OCI-LY7 (cell line): ENCODE data around the gene LRRC56. TPM values are rescaled to one million over a fixed set of nuclear protein-coding genes. Genes with fewer than 3 reads are reported as not detected.

Source experiments
- BruUV-seq: library from RNA; stranded (reverse); fragments of 400-500 nt; replicated peaks from 2 replicates; lab custom pipeline; 2021; lab: Mats Ljungman, UMichigan
- CTCF ChIA-PET: fragments of 300-600 bp; sonication (Branson Sonifier 250); formaldehyde crosslinking; loops from one replicate; lab custom pipeline; 2022; ENCODE audit warnings: antibody characterized with exemption; ENCODE audit not compliant: unreplicated experiment; lab: Charles Lee
- POLR2A ChIA-PET: fragments of 300-600 bp; sonication (Branson Sonifier 250); formaldehyde crosslinking; loops from one replicate; lab custom pipeline; 2022; ENCODE audit warnings: antibody characterized with exemption; lab: Charles Lee
- DNase-seq: peaks from one replicate; pipeline ENCODE4 v3.0.0-alpha.2; 2015; ENCODE audit warnings: low spot score
- H2AFZ ChIP-seq: fragments of 200-600 bp; sonication (generic), shearing (Covaris generic); 2 replicates; pipeline ENCODE4 v1.6.1; 2014; ENCODE audit warnings: mild to moderate bottlenecking, antibody characterized with exemption, low read length, moderate library complexity
- H3K27ac ChIP-seq: fragments of 200-600 bp; sonication (generic); 2 replicates; pipeline ENCODE4 v1.5.1; 2014; ENCODE audit warnings: mixed run types, low read depth, mild to moderate bottlenecking, moderate library complexity, low read length, inconsistent platforms; ENCODE audit not compliant: poor library complexity, severe bottlenecking
- H3K36me3 ChIP-seq: fragments of 200-600 bp; sonication (generic); 2 replicates; pipeline ENCODE4 v1.6.1; 2014; ENCODE audit warnings: mild to moderate bottlenecking, antibody characterized with exemption, low read length, moderate library complexity, mixed read lengths; ENCODE audit not compliant: insufficient read depth
- H3K4me1 ChIP-seq: fragments of 200-600 bp; sonication (generic); 2 replicates; pipeline ENCODE4 v1.5.1; 2014; ENCODE audit warnings: mild to moderate bottlenecking, low read length; ENCODE audit not compliant: insufficient read depth, poor library complexity, severe bottlenecking
- H3K4me2 ChIP-seq: fragments of 200-600 bp; sonication (generic); 2 replicates; pipeline ENCODE4 v1.6.1; 2014; ENCODE audit warnings: mild to moderate bottlenecking, low read length
- H3K4me3 ChIP-seq: fragments of 200-600 bp; sonication (generic); 2 replicates; pipeline ENCODE4 v1.5.1; 2014; ENCODE audit warnings: mild to moderate bottlenecking, low read depth, low read length; ENCODE audit not compliant: poor library complexity, severe bottlenecking
- H3K79me2 ChIP-seq: fragments of 200-600 bp; sonication (generic); 2 replicates; pipeline ENCODE4 v1.6.1; 2016; ENCODE audit warnings: low read depth, mild to moderate bottlenecking, low read length, moderate library complexity, mixed read lengths; ENCODE audit not compliant: insufficient read depth
- H3K9me2 ChIP-seq: fragments of 200-600 bp; sonication (generic); 2 replicates; pipeline ENCODE4 v1.6.1; 2016; ENCODE audit warnings: mild to moderate bottlenecking, low read length, mixed read lengths; ENCODE audit not compliant: insufficient read depth
- H3K9me3 ChIP-seq: fragments of 200-600 bp; sonication (generic); 2 replicates; pipeline ENCODE4 v1.6.1; 2014; ENCODE audit warnings: mild to moderate bottlenecking, mixed run types, low read length, mixed read lengths
- H4K20me1 ChIP-seq: fragments of 200-600 bp; sonication (generic); 2 replicates; pipeline ENCODE4 v1.6.1; 2014; ENCODE audit warnings: mild to moderate bottlenecking, antibody characterized with exemption, low read length, moderate library complexity, mixed read lengths; ENCODE audit not compliant: insufficient read depth
- EZH2phosphoT487 ChIP-seq: fragments of 200-600 bp; sonication (generic); IDR thresholded peaks from 2 replicates; pipeline ENCODE4 v1.6.1; 2018; ENCODE audit warnings: low read depth, borderline replicate concordance, mild to moderate bottlenecking, mixed run types, antibody characterized with exemption, low read length, moderate library complexity, mixed read lengths
- intact Hi-C: fragments of 100-400 bp; cut with micrococcal nuclease; formaldehyde crosslinking; loops from one replicate; pipeline ENCODE4 v1.10.0; 2022; ENCODE audit not compliant: unreplicated experiment
- total RNA-seq, 2 experiments: library from RNA; depleted of rRNA in 1 of 2; stranded (reverse); fragments of >200 nt in 1 of 2; shearing (Covaris generic) in 1 of 2; gene quantifications; 2 replicates each; pipeline ENCODE4 v1.2.3, GENCODE V29; 2014 to 2022
- TF ChIP-seq, protein P1 (sequence below): fragments of 200-600 bp; sonication (generic); conservative IDR thresholded peaks from 2 replicates; pipeline ENCODE4 v1.5.1; 2014; ENCODE audit warnings: mild to moderate bottlenecking, antibody characterized with exemption, low read length, moderate library complexity, mixed read lengths

LRRC56 gene
- total RNA-seq, 2 experiments from 2014 or later, result 1.6 to 2.5 TPM

DNA sequence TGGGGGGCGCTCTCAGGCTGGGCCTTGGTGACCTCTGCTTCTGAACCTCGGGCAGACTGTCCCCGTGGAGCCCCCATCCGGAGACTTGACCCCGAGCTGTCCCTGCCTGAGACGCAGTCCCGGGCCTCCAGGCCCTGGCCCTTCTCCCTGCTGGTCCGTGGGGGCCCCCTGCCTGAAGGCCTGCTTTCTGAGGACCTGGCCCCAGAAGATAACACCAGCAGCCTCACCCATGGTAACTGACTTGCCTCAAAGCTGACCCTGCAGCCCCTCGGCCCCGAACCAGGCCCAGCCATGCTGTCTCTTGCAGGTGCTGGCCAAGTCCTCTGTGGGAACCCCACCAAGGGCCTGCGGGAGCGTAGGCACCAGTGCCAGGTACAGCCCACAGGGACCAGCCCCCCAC is 14.3 kb downstream of the LRRC56 start:
- Histone ChIP-seq H3K36me3 (no peaks in the 10 kb centered on the region), H3K9me2 (no peaks in the 10 kb centered on the region), H3K9me3 (no peaks in the 10 kb centered on the region), H4K20me1 (no peaks in the 10 kb centered on the region), H3K79me2 (no peaks in the 10 kb centered on the region), H3K27ac (no peak overlapping the region), H3K4me3 (no peak overlapping the region), H3K4me1 (peaks cover 33% of the 10 kb centered on the region), H3K4me2 (no peak overlapping the region), H2AFZ (no peak overlapping the region)
- CTCF ChIA-PET, result no interaction called here
- BruUV-seq, result no TSS peak
- no peak for DNase-seq
- intact Hi-C loops, result no loop called here
- TF ChIP-seq, protein P1, sequence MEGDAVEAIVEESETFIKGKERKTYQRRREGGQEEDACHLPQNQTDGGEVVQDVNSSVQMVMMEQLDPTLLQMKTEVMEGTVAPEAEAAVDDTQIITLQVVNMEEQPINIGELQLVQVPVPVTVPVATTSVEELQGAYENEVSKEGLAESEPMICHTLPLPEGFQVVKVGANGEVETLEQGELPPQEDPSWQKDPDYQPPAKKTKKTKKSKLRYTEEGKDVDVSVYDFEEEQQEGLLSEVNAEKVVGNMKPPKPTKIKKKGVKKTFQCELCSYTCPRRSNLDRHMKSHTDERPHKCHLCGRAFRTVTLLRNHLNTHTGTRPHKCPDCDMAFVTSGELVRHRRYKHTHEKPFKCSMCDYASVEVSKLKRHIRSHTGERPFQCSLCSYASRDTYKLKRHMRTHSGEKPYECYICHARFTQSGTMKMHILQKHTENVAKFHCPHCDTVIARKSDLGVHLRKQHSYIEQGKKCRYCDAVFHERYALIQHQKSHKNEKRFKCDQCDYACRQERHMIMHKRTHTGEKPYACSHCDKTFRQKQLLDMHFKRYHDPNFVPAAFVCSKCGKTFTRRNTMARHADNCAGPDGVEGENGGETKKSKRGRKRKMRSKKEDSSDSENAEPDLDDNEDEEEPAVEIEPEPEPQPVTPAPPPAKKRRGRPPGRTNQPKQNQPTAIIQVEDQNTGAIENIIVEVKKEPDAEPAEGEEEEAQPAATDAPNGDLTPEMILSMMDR, result no peak
- no peak for TF ChIP-seq EZH2phosphoT487
- POLR2A ChIA-PET, result no interaction called here

DNA sequence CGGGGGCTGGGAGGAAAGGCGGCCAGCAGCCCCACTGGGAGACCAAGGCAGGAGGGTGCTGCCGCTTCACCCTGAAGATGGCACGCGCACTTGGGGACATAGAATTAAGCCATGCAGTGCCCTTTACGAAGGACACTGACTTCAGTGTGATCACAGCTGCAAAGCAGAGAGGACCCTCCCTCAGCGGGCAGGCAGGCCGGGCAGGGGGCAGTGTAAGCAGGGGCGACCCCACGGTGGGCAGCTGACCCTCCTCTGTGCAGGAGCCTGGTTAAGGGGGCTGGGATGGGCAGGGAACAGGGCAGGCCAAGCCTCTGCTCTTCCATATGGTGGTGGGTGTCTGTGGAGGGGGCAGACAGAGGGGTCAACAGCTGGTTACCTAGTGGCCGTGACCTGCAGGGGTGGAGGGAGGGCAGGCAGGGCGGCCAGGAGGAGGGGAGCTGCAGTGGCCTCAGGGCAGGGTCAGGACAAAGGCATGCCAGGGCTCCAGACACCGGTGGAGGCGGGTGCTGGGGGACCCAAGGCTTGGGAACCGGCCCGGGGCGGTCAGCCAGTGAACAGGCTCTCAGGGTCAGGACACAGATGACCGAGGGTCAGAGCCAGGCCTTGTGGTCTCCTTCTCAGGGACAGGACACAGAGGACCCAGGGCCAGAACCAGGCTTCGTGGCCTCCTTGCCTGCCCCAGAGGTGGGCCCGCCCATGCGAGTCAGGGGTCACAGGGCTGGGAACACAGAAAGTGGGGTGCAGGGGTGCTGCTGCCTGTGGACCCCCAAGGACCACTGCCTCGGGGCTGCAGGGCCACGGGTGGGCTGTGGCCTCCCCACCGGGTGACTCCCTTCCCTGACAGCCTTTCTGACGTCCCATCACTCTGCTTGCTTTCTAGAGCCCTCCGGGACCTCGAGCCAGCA is 16.0 kb downstream of the LRRC56 start:
- Histone ChIP-seq H3K79me2 (no peaks in the 10 kb centered on the region), H3K4me3 (no peak overlapping the region), H4K20me1 (no peaks in the 10 kb centered on the region), H3K36me3 (no peaks in the 10 kb centered on the region), H3K9me3 (no peaks in the 10 kb centered on the region), H3K4me2 (no peak overlapping the region), H2AFZ (no peak overlapping the region), H3K9me2 (no peaks in the 10 kb centered on the region), H3K27ac (no peak overlapping the region), H3K4me1 (peaks cover 34% of the 10 kb centered on the region)
- no TSS peak for BruUV-seq
- no peak for DNase-seq
- intact Hi-C loops, result no loop called here
- ChIA-PET CTCF (no interaction called here), POLR2A (no interaction called here)
- TF ChIP-seq, protein P1, result no peak
- no peak for TF ChIP-seq EZH2phosphoT487

DNA sequence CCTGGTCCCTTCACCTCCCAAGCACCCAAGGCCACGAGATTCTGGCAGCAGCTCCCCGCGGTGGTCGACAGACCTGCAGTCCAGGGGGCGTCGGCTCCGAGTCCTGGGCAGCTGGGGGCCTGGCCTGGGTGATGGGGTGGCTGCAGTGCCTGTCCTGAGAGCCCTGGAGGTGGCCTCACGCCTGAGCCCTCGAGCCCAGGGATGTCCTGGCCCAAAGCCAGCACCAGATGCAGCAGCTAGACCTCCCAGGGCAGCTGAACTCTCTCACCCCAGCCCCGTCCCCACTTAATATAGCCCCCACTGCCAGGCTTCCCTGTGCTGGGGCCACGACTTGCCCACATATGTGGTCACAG is 16.6 kb downstream of the LRRC56 start:
- no peaks in the 10 kb centered on the region for H3K36me3 ChIP-seq
- intact Hi-C loops, result no loop called here
- no peak for DNase-seq
- TF ChIP-seq, protein P1, result no peak
- no peak for TF ChIP-seq EZH2phosphoT487
- H3K9me3 ChIP-seq, result no peaks in the 10 kb centered on the region
- peaks cover 31% of the 10 kb centered on the region for H3K4me1 ChIP-seq
- no TSS peak for BruUV-seq
- H3K4me3 ChIP-seq, result no peak overlapping the region
- no peak overlapping the region for H2AFZ ChIP-seq
- no peaks in the 10 kb centered on the region for H3K79me2 ChIP-seq
- H4K20me1 ChIP-seq, result no peaks in the 10 kb centered on the region
- H3K27ac ChIP-seq, result no peak overlapping the region
- H3K9me2 ChIP-seq, result no peaks in the 10 kb centered on the region
- H3K4me2 ChIP-seq, result no peak overlapping the region
- POLR2A ChIA-PET, result no interaction called here
- CTCF ChIA-PET, result no interaction called here
